ENCODE results near the gene FAM234A.

FAM234A gene

GRCh38 chr16:281660-282255 lies 47.1 kb downstream of the FAM234A start:
- DNase-seq (ENCODE audit: low read depth in 2 of 2), result no peak

GRCh38 chr16:282491-282890 lies 47.9 kb downstream of the FAM234A start:
- DNase-seq (ENCODE audit: low read depth in 2 of 2), result no peak

- no peak for DNase-seq (ENCODE audit: low read depth in 2 of 2)
Observed at GRCh38 chr16:283033-283805, 48.6 kb downstream of the FAM234A start, which contains the start of gene PDIA2. Gene PDIA2 (plus strand): TSS chr16:283164. CDS start chr16:283170, 6 bp downstream.

- no peak for DNase-seq (ENCODE audit: low read depth in 2 of 2)
Observed at GRCh38 chr16:284204-285120, 49.8 kb downstream of the FAM234A start.

GRCh38 chr16:285146-286055 lies 50.8 kb downstream of the FAM234A start:
- no peak for DNase-seq (ENCODE audit: low read depth in 2 of 2)

- DNase-seq (ENCODE audit: low read depth in 2 of 2), result no peak
Observed at GRCh38 chr16:286491-287297, 52.1 kb downstream of the FAM234A start.

- no peak for DNase-seq (ENCODE audit: low read depth in 2 of 2)
Observed at GRCh38 chr16:287298-287811, 52.7 kb downstream of the FAM234A start.

- DNase-seq (ENCODE audit: low read depth in 2 of 2), result no peak
Observed at GRCh38 chr16:287981-288920, 53.6 kb downstream of the FAM234A start.

- no peak for DNase-seq (ENCODE audit: low read depth in 2 of 2)
Observed at GRCh38 chr16:289395-289997, 54.9 kb downstream of the FAM234A start.

GRCh38 chr16:290015-290680 lies 55.5 kb downstream of the FAM234A start:
- DNase-seq (ENCODE audit: low read depth in 2 of 2), result no peak

- DNase-seq (ENCODE audit: low read depth in 2 of 2), result no peak
Observed at GRCh38 chr16:290681-291405, 56.2 kb downstream of the FAM234A start.

GRCh38 chr16:291539-291938 lies 56.9 kb downstream of the FAM234A start:
- DNase-seq (ENCODE audit: low read depth in 2 of 2), result no peak

GRCh38 chr16:293043-293775 lies 58.6 kb downstream of the FAM234A start:
- DNase-seq (ENCODE audit: low read depth in 2 of 2), result no peak

- DNase-seq (ENCODE audit: low read depth in 2 of 2), result no peak
Observed at GRCh38 chr16:296276-296675, 61.7 kb downstream of the FAM234A start.

- no peak for DNase-seq (ENCODE audit: low read depth in 2 of 2)
Observed at GRCh38 chr16:296806-297510, 62.3 kb downstream of the FAM234A start.

- no peak for DNase-seq (ENCODE audit: low read depth in 2 of 2)
Observed at GRCh38 chr16:297832-298231, 63.2 kb downstream of the FAM234A start.
